Right cardiac atrium (tissue), 5 donors: ENCODE data around the gene SLPI. TPM values are rescaled to one million over a fixed set of nuclear protein-coding genes. Genes with fewer than 3 reads are reported as not detected.

Experiments used
- ATAC-seq, 2 donors: fragments of 200-7000 bp; cut with Tn5 transposase; one replicate each; pipeline versions ENCODE4 v1.8.0 to v1.9.1; 2020; ENCODE audit warnings: moderate library complexity in 2 of 2, mild to moderate bottlenecking in 1 of 2
- DNase-seq, 3 donors: peaks; one replicate each; pipeline ENCODE4 v3.0.0-alpha.2; 2020
- H3K27ac ChIP-seq: one replicate; pipeline ENCODE4 v1.5.1; 2013; ENCODE audit warnings: mild to moderate bottlenecking, low read length, control low read depth, moderate library complexity
- H3K27me3 ChIP-seq: one replicate; pipeline ENCODE4 v1.6.1; 2013; ENCODE audit not compliant: control insufficient read depth, insufficient read depth
- H3K4me1 ChIP-seq: one replicate; pipeline ENCODE4 v1.6.1; 2013; ENCODE audit warnings: low read length; ENCODE audit not compliant: control insufficient read depth, insufficient read depth
- H3K4me3 ChIP-seq: one replicate; pipeline ENCODE4 v1.5.1; 2013; ENCODE audit warnings: low read length, control low read depth
- H3K9me3 ChIP-seq: one replicate; pipeline ENCODE4 v1.6.1; 2013; ENCODE audit warnings: low read length; ENCODE audit not compliant: control insufficient read depth
- WGBS: extraction: QIAGEN DNeasy Blood & Tissue Kit; methylation state at CpG from one replicate; pipeline ENCODE4 v1.1.7; 2013; 5-methylcytosine and 5-hydroxymethylcytosine counted together
- intact Hi-C, 4 donors: fragments of 100-400 bp; cut with DNase I; formaldehyde crosslinking; loops; one replicate each; pipeline versions ENCODE4 v1.11.0 to v1.14.0; 2022 to 2023
- polyA plus RNA-seq: library from polyadenylated mRNA; stranded (reverse); fragments of 200-250 nt; gene quantifications from one replicate; pipeline ENCODE4 v1.2.3, GENCODE V29; 2013
- total RNA-seq, 4 donors: library from RNA; stranded (reverse); fragmentation: NEBNext Ultra II Directional; extraction: Animal tissue kit (Norgen Biotek cat#: 25700); gene quantifications; one replicate each; pipeline ENCODE4 v1.2.1, GENCODE V29; 2021
- donor health status: healthy with polysubstance abuse.
- donor health status: DM: no; HTN: yes; CAD: no.
- donor health status: DM: no; HTN: no; CAD: no.
- donor health status: DM: no; HTN: yes; CAD: no; lungs with severe emphysema.
- donor health status: DM: yes; HTN: yes; CAD: no.

SLPI gene
- total and polyA plus RNA-seq, 5 donors: 1.4 to 16.6 (median 6.3) TPM

DNA sequence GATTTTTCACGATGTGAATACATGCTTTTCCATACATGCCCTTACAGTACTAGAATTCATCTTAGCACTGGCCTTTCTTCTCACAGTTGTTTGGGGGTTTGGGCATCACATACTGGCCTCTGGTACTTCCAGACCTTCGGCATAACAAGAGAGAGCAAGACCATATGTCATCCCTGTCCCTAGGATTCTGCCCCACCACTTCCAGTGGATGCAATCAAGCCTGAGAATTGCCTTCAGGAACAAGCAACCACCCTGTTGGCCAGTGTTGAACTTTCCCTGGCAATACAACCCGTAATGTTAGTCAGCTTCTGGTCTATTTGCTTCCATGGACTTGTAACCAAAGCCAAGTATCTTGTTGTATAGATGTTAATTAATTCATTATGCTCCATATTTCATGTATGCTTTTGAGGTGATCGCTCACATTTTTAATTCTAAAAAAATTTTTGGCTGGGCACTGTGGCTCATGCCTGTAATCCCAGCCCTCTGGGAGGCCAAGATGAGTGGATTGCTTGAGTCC is 15.4 kb upstream of the SLPI start:
- H3K4me1 ChIP-seq: no peaks in the 10 kb centered on the region
- no peak overlapping the region for H3K27ac ChIP-seq
- no peak for ATAC-seq
- no peak overlapping the region for H3K4me3 ChIP-seq
- intact Hi-C loops: no loop called here
- 80% methylated on average over 4 of the region's 4 CpGs for WGBS
- no peak for DNase-seq
- H3K9me3 ChIP-seq: no peaks in the 10 kb centered on the region
- no peaks in the 10 kb centered on the region for H3K27me3 ChIP-seq

DNA sequence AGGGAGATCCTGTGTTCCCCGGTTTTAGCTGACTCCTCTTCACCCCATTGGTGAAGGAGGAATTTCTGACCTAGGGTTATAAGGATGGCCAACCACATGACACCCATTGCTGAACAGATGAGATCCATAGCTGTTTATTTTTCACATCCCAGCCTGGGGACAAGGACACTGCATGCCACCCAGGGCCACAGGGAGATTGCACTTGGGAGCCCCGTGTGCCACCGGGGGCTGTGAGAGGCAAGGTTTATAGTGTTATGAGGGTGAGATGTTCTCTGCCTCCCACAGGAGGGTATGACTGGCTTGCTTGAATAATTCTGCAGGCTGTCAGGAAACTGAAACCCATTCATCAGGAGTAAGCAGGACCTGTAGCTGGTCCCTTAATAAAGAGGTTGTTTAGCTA is 14.7 kb upstream of the SLPI start:
- no peaks in the 10 kb centered on the region for H3K9me3 ChIP-seq
- H3K27ac ChIP-seq: no peak overlapping the region
- WGBS: 71% methylated on average over 3 of the region's 3 CpGs
- H3K27me3 ChIP-seq: no peaks in the 10 kb centered on the region
- intact Hi-C loops: no loop called here
- DNase-seq: no peak
- H3K4me1 ChIP-seq: no peaks in the 10 kb centered on the region
- H3K4me3 ChIP-seq: no peak overlapping the region
- no peak for ATAC-seq

DNA sequence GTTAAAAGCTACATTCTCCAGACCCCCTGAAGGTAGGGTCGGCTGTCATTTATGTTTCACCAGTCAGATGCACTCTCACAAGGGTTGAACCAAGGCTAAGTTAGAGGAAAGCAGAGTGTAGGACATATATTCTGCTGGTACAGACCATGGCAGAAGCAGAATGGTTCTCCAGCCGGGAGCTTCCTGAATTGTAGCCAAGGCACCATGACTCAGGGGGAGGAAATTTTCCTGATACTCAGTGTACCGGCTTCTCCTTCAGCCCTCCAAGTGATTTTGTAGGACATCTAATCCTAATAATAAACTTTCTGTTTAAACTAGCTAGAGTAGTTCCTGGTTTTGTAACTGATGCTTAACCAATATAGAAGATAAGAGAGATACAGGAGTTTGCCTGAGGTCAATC is 14.2 kb upstream of the SLPI start:
- Histone ChIP-seq H3K9me3 (no peaks in the 10 kb centered on the region), H3K4me1 (no peaks in the 10 kb centered on the region), H3K27me3 (no peaks in the 10 kb centered on the region), H3K4me3 (no peak overlapping the region), H3K27ac (no peak overlapping the region)
- no peak for DNase-seq
- intact Hi-C loops: no loop called here
- no peak for ATAC-seq
- WGBS: 74% methylated on average over 3 of the region's 3 CpGs

DNA sequence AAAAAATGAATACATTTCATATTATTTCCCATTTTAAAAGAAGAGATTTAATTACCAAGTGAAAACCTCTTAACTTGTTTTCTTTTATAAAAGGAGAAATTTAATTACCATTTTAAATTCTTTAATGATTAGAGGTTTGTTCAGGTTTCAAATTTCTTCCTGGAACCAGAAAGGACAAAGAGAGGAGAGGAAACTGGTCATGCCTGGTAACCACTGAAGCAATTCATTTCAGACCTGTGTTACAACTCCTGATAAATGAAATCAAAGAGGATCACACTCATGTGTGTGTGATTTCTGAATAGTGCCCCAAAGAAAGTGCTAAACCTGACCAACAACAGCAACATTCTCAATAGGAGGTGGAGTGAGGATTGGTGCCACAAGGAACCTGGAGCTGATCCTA is 12.6 kb upstream of the SLPI start:
- H3K27ac ChIP-seq: no peak overlapping the region
- H3K4me1 ChIP-seq: no peaks in the 10 kb centered on the region
- DNase-seq: no peak
- intact Hi-C loops: no loop called here
- no peak overlapping the region for H3K4me3 ChIP-seq
- no peak for ATAC-seq
- no peaks in the 10 kb centered on the region for H3K27me3 ChIP-seq
- no peaks in the 10 kb centered on the region for H3K9me3 ChIP-seq

DNA sequence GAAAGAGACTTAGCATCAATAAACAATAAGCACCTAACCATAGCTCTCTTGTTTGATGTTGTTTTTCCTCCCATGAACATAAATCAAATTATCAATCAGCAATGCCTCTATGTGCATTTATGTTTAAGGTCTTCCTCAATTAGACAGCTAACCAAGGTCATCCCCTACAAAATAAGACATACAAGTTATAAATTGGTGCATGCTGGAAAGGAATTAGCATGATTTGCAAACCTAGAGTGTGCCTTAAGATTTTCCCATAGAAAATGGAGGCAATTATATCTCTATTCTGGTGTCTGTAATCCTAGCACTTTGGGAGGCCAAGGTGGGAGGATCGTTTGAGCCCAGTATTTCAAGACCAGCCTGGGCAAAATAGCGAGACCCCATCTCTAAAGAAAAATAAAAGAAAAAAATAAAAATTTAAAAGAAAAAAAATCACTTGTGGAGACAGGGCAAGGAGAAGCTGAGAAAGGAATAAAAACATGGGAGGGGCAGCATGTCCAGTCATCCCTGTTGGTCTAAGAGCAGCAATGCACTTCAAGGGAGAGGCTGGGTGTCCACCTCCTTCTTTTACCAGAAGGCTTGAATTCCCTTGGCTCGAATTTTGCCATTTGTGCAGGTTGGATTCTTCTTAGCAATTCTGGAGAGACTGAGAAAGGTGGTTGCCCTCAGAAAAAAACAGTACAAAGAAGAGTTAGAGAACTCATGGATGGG is 9.3 kb upstream of the SLPI start:
- DNase-seq (no peak), ATAC-seq (no peak)
- intact Hi-C loops: no loop called here
- H3K4me3 ChIP-seq: no peak overlapping the region
- WGBS: 76% methylated on average over 3 of the region's 3 CpGs
- no peak overlapping the region for H3K27ac ChIP-seq
- no peaks in the 10 kb centered on the region for H3K9me3 ChIP-seq
- H3K4me1 ChIP-seq: no peaks in the 10 kb centered on the region
- no peaks in the 10 kb centered on the region for H3K27me3 ChIP-seq

- 44% methylated on average over 2 of the region's 2 CpGs for WGBS
- Histone ChIP-seq H3K4me1 (no peaks in the 10 kb centered on the region), H3K27ac (no peak overlapping the region), H3K9me3 (no peaks in the 10 kb centered on the region), H3K27me3 (no peaks in the 10 kb centered on the region), H3K4me3 (no peak overlapping the region)
- ATAC-seq: no peak
- no peak for DNase-seq
- intact Hi-C loops: no loop called here
Measured at GRCh38 chr20:45258664-45259063, 4.3 kb upstream of the SLPI start.

GRCh38 chr20:45258259-45258658 is 3.9 kb upstream of the SLPI start:
- Histone ChIP-seq H3K27me3 (no peaks in the 10 kb centered on the region), H3K9me3 (no peaks in the 10 kb centered on the region), H3K4me3 (no peak overlapping the region), H3K27ac (no peak overlapping the region), H3K4me1 (no peaks in the 10 kb centered on the region)
- intact Hi-C loops: no loop called here
- DNase-seq (no peak), ATAC-seq (no peak)
- WGBS: 93% methylated on average over 3 of the region's 3 CpGs

DNA sequence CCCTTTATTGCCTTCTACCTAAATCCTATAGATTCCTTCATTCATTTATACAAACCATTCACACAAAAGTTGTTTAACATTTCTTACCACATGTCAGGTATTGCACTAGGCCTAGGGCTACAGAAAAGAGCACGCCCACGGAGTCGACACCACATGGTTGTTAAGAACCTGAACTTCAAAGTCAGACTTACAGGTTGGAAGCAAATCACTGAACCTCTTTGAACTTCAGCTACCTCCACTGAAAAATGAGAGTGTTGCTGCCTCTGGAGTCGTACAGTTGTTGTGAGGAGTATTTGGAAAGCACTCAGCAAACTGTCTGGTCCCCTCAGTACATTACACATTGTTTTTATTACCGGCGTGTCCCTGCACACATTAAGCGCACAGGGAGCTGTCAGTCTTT is 3.3 kb upstream of the SLPI start:
- H3K27ac ChIP-seq: no peak overlapping the region
- H3K27me3 ChIP-seq: no peaks in the 10 kb centered on the region
- ATAC-seq: no peak
- no peaks in the 10 kb centered on the region for H3K9me3 ChIP-seq
- H3K4me3 ChIP-seq: no peak overlapping the region
- intact Hi-C loops: no loop called here
- no peaks in the 10 kb centered on the region for H3K4me1 ChIP-seq
- 83% methylated on average over 7 of the region's 7 CpGs for WGBS
- no peak for DNase-seq

DNA sequence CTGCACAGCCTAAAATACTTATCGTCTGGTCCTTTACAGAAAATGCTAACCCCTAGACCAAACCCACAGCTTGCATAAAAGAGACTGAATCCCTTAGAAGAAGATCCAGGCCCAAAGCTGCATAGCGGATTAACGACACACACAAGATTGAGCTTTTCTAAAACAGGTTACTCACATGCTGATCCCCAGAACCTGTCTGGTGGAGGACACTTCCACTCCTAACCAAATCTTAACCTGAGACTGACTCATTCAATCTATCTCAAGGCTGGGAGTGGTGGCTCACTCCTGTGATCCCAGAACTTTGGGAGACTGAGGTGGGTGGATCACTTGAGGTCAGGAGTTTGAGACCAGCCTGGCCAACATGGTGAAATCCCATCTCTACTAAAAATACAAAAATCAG is 2.8 kb upstream of the SLPI start:
- no peaks in the 10 kb centered on the region for H3K27me3 ChIP-seq
- ATAC-seq (no peak), DNase-seq (no peak)
- no peaks in the 10 kb centered on the region for H3K4me1 ChIP-seq
- WGBS: 79% methylated on average over 3 of the region's 3 CpGs
- no peak overlapping the region for H3K4me3 ChIP-seq
- intact Hi-C loops: no loop called here
- H3K27ac ChIP-seq: no peak overlapping the region
- no peaks in the 10 kb centered on the region for H3K9me3 ChIP-seq

GRCh38 chr20:45253261-45253660 is 1.1 kb downstream of the SLPI start:
- DNase-seq: no peak
- Histone ChIP-seq H3K9me3 (no peaks in the 10 kb centered on the region), H3K27ac (no peak overlapping the region), H3K27me3 (no peaks in the 10 kb centered on the region), H3K4me1 (no peaks in the 10 kb centered on the region), H3K4me3 (no peak overlapping the region)
- intact Hi-C loops: no loop called here
- WGBS: 90% methylated on average over 4 of the region's 4 CpGs
- no peak for ATAC-seq

- Histone ChIP-seq H3K27me3 (no peaks in the 10 kb centered on the region), H3K4me1 (no peaks in the 10 kb centered on the region), H3K27ac (no peak overlapping the region), H3K9me3 (no peaks in the 10 kb centered on the region), H3K4me3 (no peak overlapping the region)
- DNase-seq (no peak), ATAC-seq (no peak)
- intact Hi-C loops: no loop called here
- WGBS: 32% methylated on average over 5 of the region's 5 CpGs
Measured at GRCh38 chr20:45251884-45252560, 2.3 kb downstream of the SLPI start.
